HepG2 (cell line): Measurements from ENCODE around the gene SLC4A2. TPM values are rescaled to one million over a fixed set of nuclear protein-coding genes. Genes with fewer than 3 reads are reported as not detected.

ENCODE experiments used
- ESRRA ChIP-seq: sonication (generic); formaldehyde crosslinking; IDR thresholded peaks from 2 replicates; pipeline ENCODE4 v1.5.1; 2020; ENCODE audit warnings: mild to moderate bottlenecking, low read depth, missing genetic modification reagents
- FOXO1 ChIP-seq: sonication (generic); formaldehyde crosslinking; IDR thresholded peaks from 2 replicates; pipeline ENCODE4 v1.4.0; 2020; ENCODE audit warnings: missing genetic modification reagents
- HNF4G ChIP-seq, 2 experiments: sonication (generic) in 1 of 2; formaldehyde crosslinking in 1 of 2; IDR thresholded peaks; 2 replicates each; pipeline versions ENCODE4 v1.4.0 to v1.6.1; 2011 to 2020; ENCODE audit warnings: borderline replicate concordance in 2 of 2, low read depth in 2 of 2, mild to moderate bottlenecking in 2 of 2, low read length in 1 of 2, missing genetic modification reagents in 1 of 2, moderate library complexity in 1 of 2
- MYNN ChIP-seq: sonication (generic); formaldehyde crosslinking; IDR thresholded peaks from 2 replicates; pipeline ENCODE4 v1.4.0; 2020; ENCODE audit warnings: mild to moderate bottlenecking, low read depth, missing genetic modification reagents
- RELA ChIP-seq: sonication (generic); formaldehyde crosslinking; IDR thresholded peaks from 2 replicates; pipeline ENCODE4 v1.4.0; 2020; ENCODE audit warnings: missing genetic modification reagents
- SMARCC2 ChIP-seq: fragments of 450-650 bp; IDR thresholded peaks from 2 replicates; pipeline ENCODE4 v1.6.1; 2017; ENCODE audit warnings: antibody characterized with exemption, mild to moderate bottlenecking
- TCF12 ChIP-seq, 2 experiments: fragments of 450-650 bp in 1 of 2; sonication (generic) in 1 of 2; formaldehyde crosslinking in 1 of 2; IDR thresholded peaks; 2 replicates each; pipeline versions ENCODE4 v1.6.1 to v1.8.0; 2017 to 2022; ENCODE audit warnings: antibody characterized with exemption in 1 of 2, mild to moderate bottlenecking in 1 of 2, missing genetic modification reagents in 1 of 2, moderate library complexity in 1 of 2
- ZBTB20 ChIP-seq: sonication (generic); formaldehyde crosslinking; IDR thresholded peaks from 2 replicates; pipeline ENCODE4 v1.8.1; 2023; ENCODE audit warnings: missing genetic modification reagents, low read depth, mild to moderate bottlenecking, borderline replicate concordance
- ZNF225 ChIP-seq: sonication (generic); formaldehyde crosslinking; IDR thresholded peaks from 2 replicates; pipeline ENCODE4 v1.4.0; 2020; ENCODE audit warnings: mild to moderate bottlenecking, missing genetic modification reagents
- ZNF652 ChIP-seq: IDR thresholded peaks from 2 replicates; pipeline ENCODE4 v1.6.1; 2016; ENCODE audit warnings: low read depth, borderline replicate concordance
- polyA plus RNA-seq, 8 experiments: library from polyadenylated mRNA; depleted of rRNA in 3 of 8; stranded (reverse) in 7 of 8; unstranded in 1 of 8; fragments of >200 nt; fragmentation: Illumina TruSeq in 4 of 8; extraction: Trizol in 4 of 8; gene quantifications; 2 replicates each; pipeline versions ENCODE4 v1.2.1 to v1.2.3, GENCODE V29; 2011 to 2016; ENCODE audit warnings: low read depth in 4 of 8, missing spikeins in 1 of 8, mixed read lengths in 1 of 8; ENCODE audit not compliant: insufficient read depth in 1 of 8
- total RNA-seq, 5 experiments: library from RNA; depleted of rRNA; stranded (reverse); fragments of >200 nt; fragmentation: Illumina TruSeq; extraction: Trizol; gene quantifications; 2 replicates each; pipeline ENCODE4 v1.2.3, GENCODE V29; 2016; ENCODE audit warnings: low read depth in 1 of 5
- TF ChIP-seq, protein P1 (sequence below): sonication (generic); formaldehyde crosslinking; IDR thresholded peaks from one replicate; pipeline ENCODE4 v1.5.1; 2020; ENCODE audit warnings: mild to moderate bottlenecking, missing genetic modification reagents; ENCODE audit errors: not compliant biosample characterization
- TF ChIP-seq, protein P2 (sequence below): sonication (generic); formaldehyde crosslinking; IDR thresholded peaks from 2 replicates; pipeline ENCODE4 v1.5.0; 2020; ENCODE audit warnings: missing genetic modification reagents
- TF ChIP-seq, protein P3 (sequence below): sonication (generic); formaldehyde crosslinking; IDR thresholded peaks from 2 replicates; pipeline ENCODE4 v1.5.1; 2020; ENCODE audit warnings: mild to moderate bottlenecking, missing genetic modification reagents, moderate library complexity
- TF ChIP-seq, protein P4 (sequence below): sonication (generic); formaldehyde crosslinking; IDR thresholded peaks from 2 replicates; pipeline ENCODE4 v1.8.0; 2022; ENCODE audit warnings: missing genetic modification reagents, mild to moderate bottlenecking, inconsistent platforms, borderline replicate concordance

SLC4A2 gene
- total and polyA plus RNA-seq, 2 of the 13 experiments (the other 11 are each of a cell fraction or from before 2014, with no cell fraction given): 51.9 to 73.4 TPM

DNA sequence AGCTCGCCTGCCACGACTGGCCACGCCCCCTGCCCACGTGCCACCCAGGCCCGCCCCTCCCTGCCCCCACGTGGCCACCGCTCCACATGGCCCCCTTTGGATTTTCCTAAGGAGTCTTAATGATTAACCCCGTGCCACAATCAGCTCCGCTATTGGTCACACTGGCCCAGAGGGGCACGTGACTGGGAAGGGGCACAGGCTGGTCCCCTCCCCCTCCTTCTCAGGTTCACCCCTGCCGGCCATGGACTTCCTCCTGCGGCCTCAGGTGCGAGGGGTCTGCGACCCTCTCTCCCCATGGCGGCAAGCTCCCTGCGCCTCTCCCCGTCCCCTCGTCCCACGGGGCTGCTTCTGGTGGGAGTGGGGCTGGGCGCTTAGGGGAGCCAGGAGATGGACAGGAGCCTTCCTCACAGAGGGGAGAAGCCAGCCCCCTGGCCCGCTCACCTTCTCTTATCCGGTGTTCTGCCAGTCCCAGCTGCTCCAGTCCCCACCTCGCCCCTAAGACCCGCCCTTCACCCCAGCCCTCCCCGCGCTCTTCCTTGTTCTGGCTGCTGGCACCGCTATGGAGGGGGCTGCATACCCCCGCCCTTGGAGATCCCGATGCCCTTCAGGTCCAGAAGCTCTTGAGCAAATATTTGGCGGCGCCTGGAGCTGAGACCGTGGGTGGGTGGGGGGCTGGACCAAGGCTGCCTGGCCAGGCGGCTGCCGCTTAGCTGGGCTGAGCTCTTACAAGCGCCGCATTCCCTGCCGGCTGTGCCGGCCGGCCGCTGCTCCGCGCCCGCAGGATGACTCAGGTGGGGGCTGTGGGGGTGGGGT, 3.2 kb downstream of the SLC4A2 start (continued):
- TF ChIP-seq, protein P1, sequence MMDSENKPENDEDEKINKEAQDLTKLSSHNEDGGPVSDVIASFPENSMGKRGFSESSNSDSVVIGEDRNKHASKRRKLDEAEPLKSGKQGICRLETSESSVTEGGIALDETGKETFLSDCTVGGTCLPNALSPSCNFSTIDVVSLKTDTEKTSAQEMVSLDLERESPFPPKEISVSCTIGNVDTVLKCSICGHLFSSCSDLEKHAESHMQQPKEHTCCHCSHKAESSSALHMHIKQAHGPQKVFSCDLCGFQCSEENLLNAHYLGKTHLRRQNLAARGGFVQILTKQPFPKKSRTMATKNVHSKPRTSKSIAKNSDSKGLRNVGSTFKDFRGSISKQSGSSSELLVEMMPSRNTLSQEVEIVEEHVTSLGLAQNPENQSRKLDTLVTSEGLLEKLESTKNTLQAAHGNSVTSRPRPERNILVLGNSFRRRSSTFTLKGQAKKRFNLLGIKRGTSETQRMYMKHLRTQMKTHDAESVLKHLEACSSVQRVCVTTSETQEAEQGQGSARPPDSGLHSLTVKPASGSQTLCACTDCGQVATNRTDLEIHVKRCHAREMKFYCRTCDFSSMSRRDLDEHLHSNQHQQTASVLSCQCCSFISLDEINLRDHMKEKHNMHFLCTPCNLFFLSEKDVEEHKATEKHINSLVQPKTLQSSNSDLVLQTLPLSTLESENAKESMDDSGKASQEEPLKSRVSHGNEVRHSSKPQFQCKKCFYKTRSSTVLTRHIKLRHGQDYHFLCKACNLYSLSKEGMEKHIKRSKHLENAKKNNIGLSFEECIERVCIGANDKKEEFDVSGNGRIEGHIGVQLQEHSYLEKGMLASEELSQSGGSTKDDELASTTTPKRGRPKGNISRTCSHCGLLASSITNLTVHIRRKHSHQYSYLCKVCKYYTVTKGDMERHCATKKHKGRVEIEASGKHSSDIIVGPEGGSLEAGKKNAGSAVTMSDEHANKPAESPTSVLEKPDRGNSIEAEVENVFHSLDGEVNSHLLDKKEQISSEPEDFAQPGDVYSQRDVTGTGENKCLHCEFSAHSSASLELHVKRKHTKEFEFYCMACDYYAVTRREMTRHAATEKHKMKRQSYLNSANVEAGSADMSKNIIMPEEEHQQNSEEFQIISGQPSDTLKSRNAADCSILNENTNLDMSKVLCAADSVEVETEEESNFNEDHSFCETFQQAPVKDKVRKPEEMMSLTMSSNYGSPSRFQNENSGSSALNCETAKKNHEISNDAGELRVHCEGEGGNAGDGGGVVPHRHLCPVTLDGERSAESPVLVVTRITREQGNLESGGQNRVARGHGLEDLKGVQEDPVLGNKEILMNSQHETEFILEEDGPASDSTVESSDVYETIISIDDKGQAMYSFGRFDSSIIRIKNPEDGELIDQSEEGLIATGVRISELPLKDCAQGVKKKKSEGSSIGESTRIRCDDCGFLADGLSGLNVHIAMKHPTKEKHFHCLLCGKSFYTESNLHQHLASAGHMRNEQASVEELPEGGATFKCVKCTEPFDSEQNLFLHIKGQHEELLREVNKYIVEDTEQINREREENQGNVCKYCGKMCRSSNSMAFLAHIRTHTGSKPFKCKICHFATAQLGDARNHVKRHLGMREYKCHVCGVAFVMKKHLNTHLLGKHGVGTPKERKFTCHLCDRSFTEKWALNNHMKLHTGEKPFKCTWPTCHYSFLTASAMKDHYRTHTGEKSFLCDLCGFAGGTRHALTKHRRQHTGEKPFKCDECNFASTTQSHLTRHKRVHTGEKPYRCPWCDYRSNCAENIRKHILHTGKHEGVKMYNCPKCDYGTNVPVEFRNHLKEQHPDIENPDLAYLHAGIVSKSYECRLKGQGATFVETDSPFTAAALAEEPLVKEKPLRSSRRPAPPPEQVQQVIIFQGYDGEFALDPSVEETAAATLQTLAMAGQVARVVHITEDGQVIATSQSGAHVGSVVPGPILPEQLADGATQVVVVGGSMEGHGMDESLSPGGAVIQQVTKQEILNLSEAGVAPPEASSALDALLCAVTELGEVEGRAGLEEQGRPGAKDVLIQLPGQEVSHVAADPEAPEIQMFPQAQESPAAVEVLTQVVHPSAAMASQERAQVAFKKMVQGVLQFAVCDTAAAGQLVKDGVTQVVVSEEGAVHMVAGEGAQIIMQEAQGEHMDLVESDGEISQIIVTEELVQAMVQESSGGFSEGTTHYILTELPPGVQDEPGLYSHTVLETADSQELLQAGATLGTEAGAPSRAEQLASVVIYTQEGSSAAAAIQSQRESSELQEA (CRISPR knock-in tag): no peak
- TF ChIP-seq RELA (CRISPR knock-in tag) (no peak), TCF12 (IDR thresholded peaks at IDR 0.05) (no peak), TCF12 (CRISPR knock-in tag; IDR thresholded peaks at IDR 0.05) (0 out of 2 replicates have a peak, but pooled peaks have one; percentile 1), FOXO1 (no peak), ZNF225 (CRISPR knock-in tag) (no peak), HNF4G (IDR thresholded peaks at IDR 0.05; ENCODE audit: borderline replicate concordance, low read depth, low read length) (peak; percentile 14; the same call in 1 of the 2 replicates), HNF4G (CRISPR knock-in tag; IDR thresholded peaks at IDR 0.05; ENCODE audit: borderline replicate concordance, low read depth) (no peak), SMARCC2 (no peak), ZBTB20 (0 out of 2 replicates have a peak, but pooled peaks have one; percentile 28), ZNF652 (CRISPR knock-in tag) (no peak), MYNN (CRISPR knock-in tag) (no peak), ESRRA (CRISPR knock-in tag) (peak; percentile 43)
- TF ChIP-seq, protein P2, sequence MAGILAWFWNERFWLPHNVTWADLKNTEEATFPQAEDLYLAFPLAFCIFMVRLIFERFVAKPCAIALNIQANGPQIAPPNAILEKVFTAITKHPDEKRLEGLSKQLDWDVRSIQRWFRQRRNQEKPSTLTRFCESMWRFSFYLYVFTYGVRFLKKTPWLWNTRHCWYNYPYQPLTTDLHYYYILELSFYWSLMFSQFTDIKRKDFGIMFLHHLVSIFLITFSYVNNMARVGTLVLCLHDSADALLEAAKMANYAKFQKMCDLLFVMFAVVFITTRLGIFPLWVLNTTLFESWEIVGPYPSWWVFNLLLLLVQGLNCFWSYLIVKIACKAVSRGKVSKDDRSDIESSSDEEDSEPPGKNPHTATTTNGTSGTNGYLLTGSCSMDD (CRISPR knock-in tag): no peak
- TF ChIP-seq, protein P3, sequence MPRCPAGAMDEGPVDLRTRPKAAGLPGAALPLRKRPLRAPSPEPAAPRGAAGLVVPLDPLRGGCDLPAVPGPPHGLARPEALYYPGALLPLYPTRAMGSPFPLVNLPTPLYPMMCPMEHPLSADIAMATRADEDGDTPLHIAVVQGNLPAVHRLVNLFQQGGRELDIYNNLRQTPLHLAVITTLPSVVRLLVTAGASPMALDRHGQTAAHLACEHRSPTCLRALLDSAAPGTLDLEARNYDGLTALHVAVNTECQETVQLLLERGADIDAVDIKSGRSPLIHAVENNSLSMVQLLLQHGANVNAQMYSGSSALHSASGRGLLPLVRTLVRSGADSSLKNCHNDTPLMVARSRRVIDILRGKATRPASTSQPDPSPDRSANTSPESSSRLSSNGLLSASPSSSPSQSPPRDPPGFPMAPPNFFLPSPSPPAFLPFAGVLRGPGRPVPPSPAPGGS (CRISPR knock-in tag): peak; percentile 80; the same call in 1 of the 2 replicates
- TF ChIP-seq, protein P4, sequence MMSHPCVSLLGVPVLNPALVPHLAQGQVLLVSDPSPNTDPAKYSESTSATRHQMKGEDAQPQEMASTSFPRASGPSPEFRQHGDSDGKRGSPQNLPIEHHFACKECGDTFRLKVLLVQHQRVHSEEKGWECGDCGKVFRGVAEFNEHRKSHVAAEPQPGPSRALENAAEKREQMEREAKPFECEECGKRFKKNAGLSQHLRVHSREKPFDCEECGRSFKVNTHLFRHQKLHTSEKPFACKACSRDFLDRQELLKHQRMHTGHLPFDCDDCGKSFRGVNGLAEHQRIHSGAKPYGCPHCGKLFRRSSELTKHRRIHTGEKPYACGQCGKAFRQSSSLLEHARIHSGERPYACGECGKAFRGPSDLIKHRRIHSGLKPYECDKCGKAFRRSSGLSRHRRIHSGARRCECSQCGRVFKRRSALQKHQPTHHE (CRISPR knock-in tag): no peak
